Measurements from ENCODE around the gene UBE2D2. TPM values are rescaled to one million over a fixed set of nuclear protein-coding genes. Genes with fewer than 3 reads are reported as not detected.

UBE2D2 gene
- total RNA-seq (ENCODE audit: low replicate concordance) = 24.7 and 42.0 TPM in 2 replicates

GRCh38 chr5:139560752-139561654 is at the start of gene UBE2D2:
UBE2D2 (plus strand) TSS chr5:139561339; CDS start chr5:139561792, 453 bp downstream.

GRCh38 chr5:139648205-139649081 is 87.3 kb downstream of the UBE2D2 start, which contains the start of gene CXXC5:
CXXC5 (plus strand) TSS chr5:139648349; CDS start chr5:139680524, 32,175 bp downstream.

Other genes starting within 250 kb of the UBE2D2 start
- 71.9 and 104 TPM in 2 replicates for gene PAIP2, start 219.5 kb upstream of the UBE2D2 start, total RNA-seq (ENCODE audit: low replicate concordance)
- not detected in 2 replicates for gene SLC23A1, start 178.0 kb upstream of the UBE2D2 start, total RNA-seq (ENCODE audit: low replicate concordance)
- gene MZB1, start 171.4 kb upstream of the UBE2D2 start, total RNA-seq (ENCODE audit: low replicate concordance) = not detected in 2 replicates
- gene PROB1, start 166.2 kb upstream of the UBE2D2 start, total RNA-seq (ENCODE audit: low replicate concordance) = 0.35 and 0.38 TPM in 2 replicates
- 3.5 and 7.9 TPM in 2 replicates for gene SPATA24, start 157.2 kb upstream of the UBE2D2 start, total RNA-seq (ENCODE audit: low replicate concordance)
- gene DNAJC18, start 121.8 kb upstream of the UBE2D2 start, total RNA-seq (ENCODE audit: low replicate concordance) = 4.8 and 7.5 TPM in 2 replicates
- 0.23 and 12.6 TPM in 2 replicates for gene ECSCR, start 98.6 kb upstream of the UBE2D2 start, total RNA-seq (ENCODE audit: low replicate concordance)
- not detected in 2 replicates for gene SMIM33, start 90.3 kb upstream of the UBE2D2 start, total RNA-seq (ENCODE audit: low replicate concordance)
- gene STING1, start 78.6 kb upstream of the UBE2D2 start, total RNA-seq (ENCODE audit: low replicate concordance) = 28.4 and 47.8 TPM in 2 replicates
- gene CXXC5, start 87.0 kb downstream of the UBE2D2 start, total RNA-seq (ENCODE audit: low replicate concordance) = 45.1 and 75.6 TPM in 2 replicates
- under 0.01 TPM in 2 replicates for gene PSD2, start 234.5 kb downstream of the UBE2D2 start, total RNA-seq (ENCODE audit: low replicate concordance)